ENCODE results near the gene AURKAIP1.
"Not testable (repeated sequence)": the region's sequence is repeated elsewhere in the genome, so short reads cannot be mapped to it uniquely, and the experiment has no call there.

AURKAIP1 gene

DNA sequence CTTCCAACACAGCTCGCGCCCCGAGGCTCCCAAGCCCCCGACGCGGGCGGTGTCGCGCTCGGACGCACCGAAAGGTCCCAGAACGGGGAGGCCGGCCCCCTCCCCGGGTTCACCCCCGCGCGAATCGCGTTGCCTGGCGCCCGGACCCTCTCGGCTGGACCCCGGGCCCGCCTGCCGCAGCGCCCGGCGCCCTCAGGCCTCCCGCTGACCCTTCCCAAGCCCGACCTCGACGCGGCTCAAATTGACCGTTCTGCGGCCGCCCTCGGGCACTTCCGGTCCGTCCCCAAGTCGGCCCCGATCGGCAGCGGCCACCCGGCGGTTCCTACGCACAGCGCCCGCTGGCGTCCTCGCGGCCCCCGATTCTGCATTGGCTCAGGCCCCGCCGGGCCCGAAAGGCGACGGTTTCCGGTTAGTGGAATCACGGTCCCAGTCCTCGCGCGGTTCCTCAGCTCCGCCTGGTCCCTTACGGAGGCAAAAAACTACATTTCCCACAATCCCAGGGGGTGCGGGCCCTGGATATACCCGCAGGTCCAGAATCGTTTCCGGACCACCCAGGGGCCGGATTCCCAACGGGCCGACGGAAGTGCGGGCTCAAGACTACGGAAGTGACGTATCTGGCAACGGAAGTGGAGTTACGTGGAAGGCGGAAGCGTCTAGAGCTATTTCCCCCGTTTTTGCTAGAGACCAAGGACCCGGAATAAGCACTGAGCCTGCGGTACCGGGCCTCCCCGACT, at the start of gene AURKAIP1:
TSS of gene AURKAIP1 (minus strand) at position 279 of the 734 bp plus-strand sequence. CDS start 451 bp downstream, outside the sequence.
- DNase-seq (ENCODE audit: low read depth, low spot score) = peak; percentile 100

DNA sequence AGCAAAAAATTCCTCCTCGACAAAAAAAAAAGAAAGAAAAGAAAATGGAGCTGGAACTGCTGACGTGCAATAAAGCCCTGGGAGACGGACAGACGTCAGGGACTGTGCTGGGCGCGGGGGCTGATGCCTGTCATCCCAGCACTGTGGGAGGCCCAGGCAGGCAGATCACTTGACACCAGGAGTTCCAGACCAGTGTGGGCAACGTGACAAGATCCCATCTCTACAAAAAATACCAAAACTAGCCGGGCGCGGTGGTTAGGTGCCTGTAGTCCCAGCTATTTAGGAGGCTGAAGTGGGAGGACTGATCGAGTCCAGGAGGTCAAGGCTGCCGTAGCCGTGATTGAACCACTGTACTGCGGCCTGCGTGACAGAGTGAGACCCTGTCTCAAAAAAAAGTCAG, 49.7 kb upstream of the AURKAIP1 start:
- DNase-seq (ENCODE audit: low read depth, low spot score) = no peak

DNA sequence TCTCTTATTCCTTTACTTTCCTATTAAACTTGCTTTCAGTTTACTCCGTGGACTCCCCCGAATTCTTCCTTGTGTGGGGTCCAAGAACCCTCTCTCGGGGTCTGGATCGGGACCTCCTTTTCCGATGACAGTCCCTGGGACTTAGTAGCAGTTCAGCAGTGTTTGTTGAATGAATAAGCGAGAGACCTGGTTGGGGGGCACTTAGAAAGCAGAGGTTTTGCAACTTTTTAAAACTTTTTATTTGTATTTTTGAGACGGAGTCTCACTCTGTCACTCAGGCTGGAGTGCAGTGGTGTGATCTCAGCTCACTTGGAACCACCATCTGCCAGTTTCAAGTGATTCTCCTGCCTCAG, 48.2 kb upstream of the AURKAIP1 start:
- no peak for DNase-seq (ENCODE audit: low read depth, low spot score)

DNA sequence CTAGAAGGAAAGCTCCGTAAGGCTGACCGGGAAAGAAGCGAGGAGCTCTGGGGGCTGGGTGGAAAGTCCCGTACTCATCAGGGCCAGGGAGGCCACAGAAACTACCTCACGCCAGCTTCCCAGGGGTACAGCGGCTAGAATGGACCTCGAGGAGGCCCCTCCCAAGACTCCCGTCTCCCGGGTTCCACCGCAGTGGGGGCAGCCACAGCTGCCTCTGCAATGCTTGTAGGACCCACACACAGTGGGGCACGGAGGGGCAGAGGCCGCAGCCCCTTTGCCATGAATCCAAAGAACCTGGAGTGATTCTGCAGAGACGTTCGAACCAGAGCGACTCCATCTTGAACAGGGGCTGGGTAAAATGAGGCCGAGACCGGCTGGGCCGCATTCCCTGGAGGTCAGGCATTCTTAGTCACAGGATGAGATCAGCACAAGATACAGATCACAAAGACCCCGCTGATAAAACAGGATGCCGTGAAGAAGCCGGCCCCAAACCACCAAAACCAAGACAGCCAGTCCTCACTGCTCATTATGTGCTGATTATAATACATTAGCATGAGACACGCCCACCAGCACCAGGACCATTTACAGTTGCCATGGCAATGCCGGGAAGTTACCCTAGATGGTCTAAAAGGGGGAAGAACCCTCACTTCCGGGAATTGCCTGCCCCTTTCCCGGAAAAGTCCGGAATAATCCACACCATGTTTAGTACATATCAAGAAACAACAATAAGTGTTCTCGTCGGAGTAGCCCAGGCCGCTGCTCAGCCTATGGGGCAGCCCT, 47.6 kb upstream of the AURKAIP1 start:
- peak; percentile 69 for DNase-seq (ENCODE audit: low read depth, low spot score)

DNA sequence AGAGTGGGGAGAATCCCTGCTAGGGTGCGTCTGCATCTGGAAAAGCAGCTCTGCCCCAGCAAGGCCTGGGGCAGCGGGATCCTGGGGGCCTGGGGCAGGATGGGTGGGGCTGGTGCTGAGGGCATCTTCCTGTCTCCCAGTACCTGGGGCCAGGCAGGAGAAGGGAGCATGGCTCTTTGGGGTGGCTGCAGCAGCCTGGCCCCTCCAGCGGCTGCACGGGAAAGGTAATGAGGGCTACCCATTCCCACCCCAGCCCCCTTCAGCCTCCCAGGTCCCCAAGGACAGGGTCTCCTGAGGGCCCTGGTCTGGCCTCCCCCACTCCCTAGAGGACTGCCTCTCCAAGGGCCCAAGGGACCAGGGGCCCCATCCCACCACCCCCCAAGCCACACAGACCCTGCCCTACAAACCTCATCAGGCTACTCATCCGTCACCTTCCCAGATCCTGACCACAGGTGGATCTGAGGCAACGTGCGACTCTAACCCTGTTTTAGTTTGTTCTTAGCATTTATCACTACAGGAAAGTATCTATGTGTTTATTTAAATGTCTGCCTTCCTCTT, 47.0 kb upstream of the AURKAIP1 start:
- DNase-seq (ENCODE audit: low read depth, low spot score) = no peak

DNA sequence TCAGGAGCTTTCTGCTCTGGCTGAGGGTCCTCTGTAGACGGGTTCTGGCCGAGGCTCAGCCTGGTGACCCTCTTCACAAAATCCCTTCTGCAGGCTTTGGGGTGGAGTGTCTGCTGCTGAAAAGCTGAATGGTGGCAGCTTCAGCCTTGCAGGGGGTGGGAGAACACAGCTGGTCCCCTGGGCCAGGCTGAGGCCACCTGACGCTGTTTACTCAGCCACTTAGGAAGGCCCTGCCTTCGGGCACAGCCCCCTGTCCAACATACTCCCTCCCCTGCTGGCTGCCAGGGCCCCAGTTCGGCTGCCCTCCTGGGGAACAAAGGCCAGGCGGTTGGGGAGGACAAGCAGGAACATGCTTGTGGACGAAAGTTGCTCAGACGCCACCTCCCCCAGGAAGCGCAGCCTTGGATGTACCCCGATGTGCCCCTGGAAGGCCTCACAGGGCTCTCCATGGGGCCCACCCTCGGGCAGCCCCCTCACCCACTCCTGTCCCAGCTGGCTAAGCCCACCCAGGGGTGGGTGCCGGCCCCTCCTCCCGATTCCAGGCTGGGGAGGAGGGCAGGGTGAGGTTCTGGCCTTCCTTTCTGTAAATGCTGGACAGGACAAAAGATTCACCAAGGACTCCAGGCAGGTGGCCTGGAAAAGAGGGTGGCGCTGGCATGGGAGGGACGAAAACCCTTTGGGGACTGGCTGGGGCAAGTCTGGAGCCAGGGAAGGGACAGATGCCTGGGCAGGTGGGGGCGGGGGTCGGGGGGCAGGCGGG, 46.3 kb upstream of the AURKAIP1 start, which contains the start of gene ANKRD65:
TSS of gene ANKRD65 (minus strand) at position 130 of the 760 bp plus-strand sequence. CDS start 271 bp downstream, outside the sequence.
- no peak for DNase-seq (ENCODE audit: low read depth, low spot score)

DNA sequence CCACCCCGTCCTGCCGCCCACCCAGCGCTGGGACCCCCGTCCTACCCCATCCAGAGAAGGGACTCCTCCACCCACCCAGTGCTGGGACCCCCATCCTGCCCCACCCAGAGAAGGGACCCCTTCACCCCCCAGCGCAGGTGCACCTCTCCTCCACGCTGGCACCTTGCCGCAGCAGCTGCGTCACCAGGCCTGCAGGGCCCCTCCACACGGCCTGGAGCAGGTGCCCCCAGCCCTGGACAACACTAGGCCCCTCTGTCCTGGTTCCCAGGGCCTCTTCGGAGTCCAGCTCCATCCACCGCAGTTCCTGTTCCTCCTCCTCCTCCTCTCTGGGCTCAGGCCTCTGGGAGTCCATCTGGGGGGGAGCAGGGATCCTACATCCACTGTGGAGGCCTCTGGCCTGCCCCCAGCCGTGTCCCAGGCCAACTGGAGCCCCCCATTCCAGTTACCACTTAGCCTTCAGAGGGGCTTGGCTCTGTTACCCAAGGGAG, 45.7 kb upstream of the AURKAIP1 start:
- DNase-seq (ENCODE audit: low read depth, low spot score) = no peak

DNA sequence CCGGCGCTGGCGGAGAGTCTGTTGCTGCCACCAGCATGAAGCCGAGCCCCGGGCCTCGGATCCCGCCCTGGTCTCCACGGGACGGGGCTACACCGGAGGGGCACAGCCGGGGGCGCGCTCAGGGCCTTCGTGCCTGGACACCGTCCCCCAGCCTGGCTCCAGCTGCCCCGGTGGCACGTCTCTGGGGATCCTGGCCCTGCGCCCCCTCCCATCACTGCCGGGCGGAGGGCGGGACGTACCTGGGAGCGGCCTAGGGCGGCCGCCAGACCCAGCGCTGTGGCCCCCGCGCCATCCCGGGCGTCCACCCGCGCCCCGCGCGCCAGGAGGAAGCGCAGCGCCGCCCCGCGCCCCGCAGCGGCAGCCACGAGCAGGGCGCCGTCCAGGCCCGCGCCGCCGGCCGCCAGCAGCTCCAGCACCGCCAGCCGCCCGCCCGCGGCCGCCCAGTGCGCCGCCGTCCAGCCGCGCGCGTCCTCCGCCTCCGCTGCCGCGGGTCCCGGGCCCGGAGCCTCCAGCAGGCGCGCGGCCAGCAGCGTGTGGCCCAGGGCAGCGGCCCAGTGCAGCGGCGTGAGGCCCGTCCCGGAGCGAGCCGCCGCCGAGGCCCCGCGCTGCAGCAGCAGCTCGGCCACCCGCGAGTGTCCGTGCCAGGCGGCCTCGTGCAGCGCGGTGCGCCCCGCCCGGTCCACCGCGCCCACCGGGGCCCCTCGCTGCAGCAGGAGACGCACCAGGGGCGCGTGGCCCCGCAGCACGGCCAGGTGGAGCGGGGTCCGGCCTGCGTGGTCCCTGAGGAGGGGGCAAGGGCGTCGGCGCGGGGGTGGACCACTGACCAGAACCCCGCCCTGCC, 45.0 kb upstream of the AURKAIP1 start:
- DNase-seq (ENCODE audit: low read depth, low spot score) = peak; percentile 62

DNA sequence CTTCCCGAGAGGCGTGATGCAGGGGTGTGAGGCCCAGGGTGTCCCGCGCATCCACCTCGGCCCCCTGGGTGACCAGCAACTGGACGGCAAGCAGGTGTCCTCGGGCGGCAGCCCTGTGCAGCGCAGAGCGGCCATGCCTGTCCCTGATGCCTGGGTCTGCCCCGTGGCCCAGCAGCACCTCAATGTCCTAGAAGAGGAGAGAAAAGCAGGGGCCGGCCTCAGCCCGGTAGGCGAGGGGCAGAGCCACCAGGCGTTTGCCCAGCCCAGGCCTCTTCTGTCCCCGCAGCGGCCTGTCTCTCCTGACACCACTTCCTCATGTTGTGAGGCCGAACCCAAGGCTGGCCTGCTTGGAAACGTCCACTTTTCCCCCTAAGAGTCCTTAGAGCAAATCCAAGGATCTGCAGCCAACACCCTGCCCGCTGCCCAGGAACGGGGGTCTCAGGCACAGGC, 44.4 kb upstream of the AURKAIP1 start:
- DNase-seq (ENCODE audit: low read depth, low spot score) = no peak

DNA sequence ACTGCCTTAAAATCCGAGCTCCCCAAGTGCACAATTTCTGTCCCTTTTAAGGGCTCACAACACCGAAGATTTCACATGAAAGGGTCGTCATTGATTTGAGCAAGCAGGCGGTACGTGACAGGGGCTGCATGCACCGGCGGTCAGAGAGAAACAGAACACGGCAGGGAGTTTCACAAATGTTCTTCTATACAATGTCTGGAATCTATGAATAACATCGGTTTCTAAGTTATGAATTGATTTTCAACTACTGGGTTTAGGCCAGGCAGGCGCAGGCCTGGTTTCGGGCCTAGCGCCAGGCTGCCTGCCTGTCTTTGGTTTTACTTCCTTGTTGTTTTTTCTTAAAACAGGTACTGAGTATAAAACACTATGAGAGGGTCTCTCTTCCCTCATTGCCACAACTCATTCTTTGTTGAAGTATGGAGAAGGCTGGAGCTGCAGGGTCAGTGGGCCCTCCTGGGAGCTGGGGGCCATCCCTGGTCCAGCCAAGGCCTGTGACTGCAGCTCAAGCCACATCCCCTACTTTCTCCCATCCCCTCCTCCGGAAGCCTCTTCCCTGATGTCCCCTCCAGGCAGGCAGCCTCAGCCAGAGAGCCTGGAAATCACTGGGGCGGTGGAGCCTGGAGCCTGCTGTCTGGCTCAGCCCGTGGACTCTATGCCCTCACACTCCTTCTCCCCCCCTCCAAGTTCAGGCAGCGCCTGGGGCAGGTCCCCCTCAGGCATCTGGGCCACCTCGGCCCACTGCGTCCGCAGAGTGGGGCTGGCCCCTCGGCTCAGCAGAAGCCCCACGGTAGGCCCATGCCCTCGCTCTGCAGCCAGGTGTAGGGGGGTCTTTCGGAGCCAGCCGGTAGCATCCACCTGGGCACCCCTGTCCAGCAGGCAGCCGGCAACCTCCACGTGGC, 43.7 kb upstream of the AURKAIP1 start:
- DNase-seq (ENCODE audit: low read depth, low spot score) = no peak

DNA sequence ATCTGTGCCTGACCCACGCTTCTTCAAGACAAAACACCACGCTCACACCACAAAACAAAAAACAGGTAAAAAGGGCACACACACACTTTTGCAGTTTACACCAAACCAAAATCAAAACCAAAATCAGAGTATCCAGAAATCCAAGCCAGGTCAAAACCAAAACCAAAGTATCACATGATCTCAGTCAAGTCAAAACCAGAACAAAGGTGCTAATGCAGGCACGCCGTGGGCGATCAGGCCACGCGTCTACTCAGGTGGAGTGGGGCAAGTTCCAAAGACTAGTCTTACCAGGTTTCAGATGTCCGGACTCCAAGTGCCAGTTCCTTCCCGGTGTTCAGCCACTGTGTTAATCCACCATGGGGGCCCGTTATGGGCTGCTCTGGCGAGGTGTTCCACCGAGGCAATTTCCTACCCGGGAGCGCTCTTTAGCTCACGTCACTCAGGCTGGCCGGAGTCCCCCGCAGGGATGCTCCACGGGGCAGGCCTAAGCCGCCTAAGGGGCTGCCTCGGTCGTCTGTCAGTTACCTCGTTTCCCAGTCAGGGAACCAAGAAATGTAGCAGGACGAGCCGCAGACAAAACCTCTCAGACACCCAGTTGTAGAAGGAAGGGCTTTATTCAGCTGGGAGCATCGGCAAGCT, 42.9 kb upstream of the AURKAIP1 start:
- not testable (repeated sequence) for DNase-seq (ENCODE audit: low read depth, low spot score)

DNA sequence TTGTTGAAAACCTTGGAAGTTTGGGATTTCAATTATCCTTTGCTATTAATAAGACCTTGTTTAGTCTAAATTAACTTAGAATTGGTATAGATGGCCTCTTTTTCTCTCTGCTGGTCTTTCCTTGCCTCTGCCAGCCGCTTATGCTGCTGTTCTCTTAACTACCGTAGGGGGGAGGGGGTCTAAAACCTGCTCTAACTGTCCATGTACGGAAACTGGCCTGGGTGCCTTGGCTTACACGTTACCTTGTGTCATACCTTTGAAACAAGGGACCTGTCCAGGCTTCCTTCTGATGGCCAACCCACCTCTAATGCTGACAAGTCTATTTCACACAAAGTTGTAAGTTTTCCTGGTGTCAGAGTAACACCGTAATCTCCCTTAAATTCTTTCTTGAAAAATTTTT, 42.4 kb upstream of the AURKAIP1 start:
- not testable (repeated sequence) for DNase-seq (ENCODE audit: low read depth, low spot score)

DNA sequence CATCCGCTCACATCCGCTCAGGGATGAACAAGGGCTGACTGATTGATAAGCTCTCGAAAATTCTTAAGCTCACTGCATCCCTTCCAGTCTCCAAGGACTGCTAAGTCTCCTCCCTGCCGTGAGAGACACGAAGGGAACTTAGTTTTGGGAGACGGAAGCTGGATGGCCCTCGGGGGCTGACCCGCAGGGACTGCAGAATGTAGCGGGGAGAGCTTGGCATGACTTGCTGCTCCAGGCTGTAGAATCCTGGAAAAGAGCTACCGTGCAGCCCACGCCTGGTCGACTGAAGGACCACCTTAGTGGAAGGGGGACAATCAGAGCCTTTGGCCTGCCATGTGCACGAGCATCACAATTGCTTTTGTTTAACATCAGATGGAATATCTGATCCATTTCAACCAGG, 40.7 kb upstream of the AURKAIP1 start:
- DNase-seq (ENCODE audit: low read depth, low spot score) = no peak

DNA sequence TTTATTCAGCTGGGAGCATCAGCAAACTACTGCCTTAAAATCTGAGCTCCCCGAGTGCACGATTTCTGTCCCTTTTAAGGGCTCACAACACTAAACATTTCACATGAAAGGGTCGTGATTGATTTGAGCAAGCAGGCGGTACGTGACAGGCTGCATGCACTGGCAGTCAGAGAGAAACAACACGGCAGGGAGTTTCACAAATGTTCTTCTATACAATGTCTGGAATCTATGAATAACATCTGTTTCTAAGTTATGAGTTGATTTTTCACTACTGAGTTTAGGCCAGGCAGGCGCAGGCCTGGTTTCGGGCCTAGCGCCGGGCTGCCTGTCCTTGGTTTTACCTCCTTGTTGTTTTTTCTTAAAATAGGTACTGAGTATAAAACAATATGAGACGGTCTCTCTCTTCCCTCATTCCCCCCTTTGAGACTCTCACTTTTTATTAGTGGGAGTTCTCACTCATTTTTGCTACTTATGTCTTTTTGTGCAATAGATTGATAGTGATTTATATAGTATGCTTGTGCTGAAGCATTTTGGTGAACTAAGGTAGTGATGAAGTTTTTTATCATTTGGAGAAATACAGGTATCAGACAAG, 37.4 kb upstream of the AURKAIP1 start:
- not testable (repeated sequence) for DNase-seq (ENCODE audit: low read depth, low spot score)

DNA sequence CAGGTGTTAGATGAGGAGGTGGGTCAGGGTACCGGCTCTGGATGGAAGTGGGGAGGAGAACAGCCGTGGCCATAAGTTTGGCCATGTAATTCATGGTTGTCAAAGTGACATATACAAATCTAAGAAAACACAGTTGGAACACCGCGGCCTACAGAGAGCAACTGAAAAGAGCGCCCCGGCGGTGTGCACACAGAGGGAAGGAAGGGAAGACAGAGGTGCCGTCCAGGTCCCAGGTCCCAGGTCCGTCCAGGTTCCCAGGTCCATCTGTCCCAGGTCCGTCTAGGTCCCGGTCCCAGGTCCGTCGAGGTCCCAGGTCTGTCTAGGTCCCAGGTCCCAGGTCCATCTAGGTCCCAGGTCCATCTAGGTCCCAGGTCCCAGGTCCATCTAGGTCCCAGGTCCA, 36.6 kb upstream of the AURKAIP1 start:
- no peak for DNase-seq (ENCODE audit: low read depth, low spot score)

DNA sequence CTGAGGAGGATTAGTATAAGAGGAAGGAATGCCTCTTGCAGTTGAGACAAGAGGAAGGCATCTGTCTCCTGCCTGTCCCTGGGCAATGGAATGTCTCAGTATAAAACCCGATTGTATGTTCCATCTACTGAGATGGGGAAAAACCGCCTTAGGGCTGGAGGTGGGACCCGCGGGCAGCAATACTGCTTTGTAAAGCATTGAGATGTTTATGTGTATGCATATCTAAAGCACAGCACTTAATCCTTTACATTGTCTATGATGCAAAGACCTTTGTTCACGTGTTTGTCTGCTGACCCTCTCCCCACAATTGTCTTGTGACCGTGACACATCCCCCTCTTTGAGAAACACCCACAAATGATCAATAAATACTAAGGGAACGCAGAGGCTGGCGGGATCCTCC, 35.2 kb upstream of the AURKAIP1 start:
- DNase-seq (ENCODE audit: low read depth, low spot score) = not testable (repeated sequence)

DNA sequence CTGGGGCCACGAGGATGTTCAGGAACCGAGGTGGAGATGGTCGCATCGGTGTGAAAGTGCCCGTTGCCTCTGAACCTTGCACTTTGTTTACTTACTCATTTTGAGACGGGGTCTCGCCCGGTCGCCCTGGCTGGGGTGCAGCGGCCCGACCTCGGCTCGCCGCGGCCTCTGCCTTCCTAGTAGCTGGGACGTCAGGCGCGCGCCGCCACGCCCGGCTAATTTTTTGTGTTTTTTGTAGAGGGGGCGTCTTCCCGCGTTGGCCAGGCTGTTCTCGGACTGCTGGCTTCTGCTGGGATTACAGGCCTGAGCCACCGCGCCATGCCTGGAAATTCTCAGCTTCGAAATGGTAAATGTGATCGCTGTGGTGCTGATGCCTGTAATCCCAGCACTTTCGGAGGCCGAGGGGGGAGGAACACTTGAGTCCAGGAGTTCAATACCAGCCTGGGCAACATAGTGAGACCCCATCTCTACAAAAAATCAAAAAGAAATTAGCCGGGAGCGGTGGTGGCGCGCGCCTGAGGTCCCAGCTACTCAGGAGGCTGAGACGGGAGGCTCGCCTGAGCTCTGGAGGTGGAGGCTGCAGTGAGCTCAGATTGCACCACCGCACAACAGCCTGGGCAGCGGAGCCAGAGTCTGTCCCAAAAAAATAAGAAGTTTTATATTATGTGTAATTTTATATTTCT, 32.8 kb upstream of the AURKAIP1 start:
- DNase-seq (ENCODE audit: low read depth, low spot score) = peak; percentile 74

Data from astrocyte of the hippocampus (primary cell).